Fibroblast of lung (primary cell): ENCODE results near the gene TRAP1. TPM values are rescaled to one million over a fixed set of nuclear protein-coding genes. Genes with fewer than 3 reads are reported as not detected.

Experiments used
- DNase-seq, 2 donors: peaks; one replicate each; pipeline versions ENCODE4 v3.0.0 to v3.0.0-alpha.2; 2010; ENCODE audit warnings: low read depth in 2 of 2
- H2AFZ ChIP-seq: 2 replicates; pipeline ENCODE4 v1.5.1; 2012; ENCODE audit warnings: low read length, control low read depth, inconsistent platforms
- H3K27ac ChIP-seq: 2 replicates; pipeline ENCODE4 v1.5.1; 2011; ENCODE audit warnings: low read length, control low read depth; ENCODE audit not compliant: insufficient read depth
- H3K27me3 ChIP-seq: 2 replicates; pipeline ENCODE4 v1.5.1; 2011; ENCODE audit warnings: mild to moderate bottlenecking, low read length; ENCODE audit not compliant: control insufficient read depth, insufficient read depth
- H3K36me3 ChIP-seq: 2 replicates; pipeline ENCODE4 v1.5.1; 2011; ENCODE audit warnings: low read length; ENCODE audit not compliant: control insufficient read depth, insufficient read depth
- H3K4me1 ChIP-seq: 2 replicates; pipeline ENCODE4 v1.5.1; 2011; ENCODE audit warnings: low read length; ENCODE audit not compliant: control insufficient read depth, insufficient read depth; ENCODE audit errors: extremely low read depth
- H3K4me2 ChIP-seq: 2 replicates; pipeline ENCODE4 v1.5.1; 2011; ENCODE audit warnings: low read length, control low read depth; ENCODE audit not compliant: insufficient read depth; ENCODE audit errors: extremely low read depth
- H3K4me3 ChIP-seq, 4 experiments: fragments of 200-600 bp in 1 of 4; sonication (generic) in 1 of 4; replicated peaks in 1 of 4; 2 replicates each; pipeline ENCODE4 v1.5.1; 2011 to 2016; ENCODE audit warnings: low read length in 4 of 4, low read depth in 3 of 4, mild to moderate bottlenecking in 3 of 4, control low read depth in 2 of 4, inconsistent platforms in 1 of 4, mixed read lengths in 1 of 4; ENCODE audit not compliant: insufficient read depth in 1 of 4; ENCODE audit errors: control extremely low read depth in 1 of 4
- H3K79me2 ChIP-seq: 2 replicates; pipeline ENCODE4 v1.5.1; 2012; ENCODE audit warnings: mild to moderate bottlenecking, low read length, inconsistent platforms; ENCODE audit not compliant: control insufficient read depth, insufficient read depth
- H3K9ac ChIP-seq: 2 replicates; pipeline ENCODE4 v1.5.1; 2011; ENCODE audit warnings: mild to moderate bottlenecking, low read length, control low read depth; ENCODE audit not compliant: insufficient read depth
- H3K9me3 ChIP-seq: 2 replicates; pipeline ENCODE4 v1.5.1; 2012; ENCODE audit warnings: low read depth, low read length; ENCODE audit not compliant: control insufficient read depth, insufficient read depth
- H4K20me1 ChIP-seq: 2 replicates; pipeline ENCODE4 v1.5.1; 2011; ENCODE audit warnings: low read length; ENCODE audit not compliant: control insufficient read depth, insufficient read depth; ENCODE audit errors: extremely low read depth
- CTCF ChIP-seq, 2 donors: IDR thresholded peaks in 1 of 2; conservative IDR thresholded peaks in 1 of 2; 1 replicate in 1 of 2; 2 replicates in 1 of 2; pipeline ENCODE4 v1.5.1; 2011 to 2012; ENCODE audit warnings: low read length in 2 of 2, control low read depth in 1 of 2, inconsistent platforms in 1 of 2, low read depth in 1 of 2, mild to moderate bottlenecking in 1 of 2
- EZH2 ChIP-seq: IDR thresholded peaks from 2 replicates; pipeline ENCODE4 v1.5.1; 2012; ENCODE audit warnings: low read length, control low read depth, mild to moderate bottlenecking; ENCODE audit errors: missing control alignments
- polyA plus RNA-seq, 2 donors: library from polyadenylated mRNA; depleted of rRNA in 1 of 2; stranded (reverse) in 1 of 2; unstranded in 1 of 2; fragments of >200 nt; gene quantifications; 2 replicates each; pipeline ENCODE4 v1.2.1, GENCODE V29; 2011 to 2012; ENCODE audit warnings: missing spikeins in 1 of 2
- total RNA-seq: library from RNA; depleted of rRNA; stranded (reverse); fragments of >200 nt; gene quantifications from 2 replicates; pipeline ENCODE4 v1.2.1, GENCODE V29; 2014

TRAP1 gene
- total and polyA plus RNA-seq, 2 donors (not counting 1 experiment from before 2014, with no cell fraction given) = 52.1 to 97.8 TPM

- no peak for DNase-seq
- no peaks in the 10 kb centered on the region for H3K9me3 ChIP-seq
Observed at GRCh38 chr16:3739636-3740035, 22.3 kb upstream of the TRAP1 start.

GRCh38 chr16:3738541-3738940, 21.2 kb upstream of the TRAP1 start:
- Histone ChIP-seq H3K4me3 (no peak overlapping the region), H4K20me1 (no peaks in the 10 kb centered on the region), H3K9me3 (no peaks in the 10 kb centered on the region), H3K79me2 (no peaks in the 10 kb centered on the region), H3K27ac (no peak overlapping the region), H3K36me3 (peaks cover 56% of the 10 kb centered on the region), H3K4me2 (no peak overlapping the region), H3K9ac (no peak overlapping the region), H2AFZ (no peak overlapping the region), H3K4me1 (no peaks in the 10 kb centered on the region), H3K27me3 (no peaks in the 10 kb centered on the region)
- no peak for DNase-seq
- no peak for TF ChIP-seq EZH2
- TF ChIP-seq CTCF (conservative IDR thresholded peaks at IDR 0.05 in 1 of 2, IDR thresholded peaks at IDR 0.05 in 1 of 2; ENCODE audit: low read depth in 1 of 2, low read length in 2 of 2) = no peak

More at GRCh38 chr16:3739636-3740035, 22.3 kb upstream of the TRAP1 start:
- Histone ChIP-seq H3K27me3 (no peaks in the 10 kb centered on the region), H3K4me1 (no peaks in the 10 kb centered on the region), H3K79me2 (no peaks in the 10 kb centered on the region), H4K20me1 (no peaks in the 10 kb centered on the region), H3K27ac (no peak overlapping the region), H3K4me3 (no peak overlapping the region), H3K9ac (no peak overlapping the region), H2AFZ (no peak overlapping the region), H3K4me2 (no peak overlapping the region), H3K36me3 (peaks cover 52% of the 10 kb centered on the region)
- no peak for TF ChIP-seq CTCF (conservative IDR thresholded peaks at IDR 0.05 in 1 of 2, IDR thresholded peaks at IDR 0.05 in 1 of 2; ENCODE audit: low read depth in 1 of 2, low read length in 2 of 2)
- TF ChIP-seq EZH2 = no peak

- Histone ChIP-seq H3K36me3 (peaks cover 54% of the 10 kb centered on the region), H3K27me3 (no peaks in the 10 kb centered on the region), H3K4me3 (no peak overlapping the region), H3K79me2 (no peaks in the 10 kb centered on the region), H4K20me1 (no peaks in the 10 kb centered on the region), H2AFZ (no peak overlapping the region), H3K9me3 (no peaks in the 10 kb centered on the region), H3K9ac (no peak overlapping the region), H3K4me1 (no peaks in the 10 kb centered on the region), H3K4me2 (no peak overlapping the region), H3K27ac (no peak overlapping the region)
- no peak for TF ChIP-seq CTCF (conservative IDR thresholded peaks at IDR 0.05 in 1 of 2, IDR thresholded peaks at IDR 0.05 in 1 of 2; ENCODE audit: low read depth in 1 of 2, low read length in 2 of 2)
- DNase-seq = no peak
Observed at GRCh38 chr16:3738128-3738527, 20.8 kb upstream of the TRAP1 start.
